CD14-positive monocyte (primary cell): ENCODE results near the gene MUS81. TPM values are rescaled to one million over a fixed set of nuclear protein-coding genes. Genes with fewer than 3 reads are reported as not detected.

Experiments used
- DNase-seq, 3 donors: peaks; one replicate each; pipeline ENCODE4 v3.0.0-alpha.2; 2011 to 2022
- H2AFZ ChIP-seq: 2 replicates; pipeline ENCODE4 v1.6.0; 2012; ENCODE audit warnings: mild to moderate bottlenecking, low read depth, low read length, inconsistent platforms; ENCODE audit not compliant: insufficient read depth, poor library complexity, severe bottlenecking
- H3K27ac ChIP-seq, 2 donors: 1 replicate in 1 of 2; 2 replicates in 1 of 2; pipeline ENCODE4 v1.5.1; 2012 to 2013; ENCODE audit warnings: low read length in 2 of 2, control low read depth in 1 of 2, inconsistent platforms in 1 of 2, low read depth in 1 of 2, mild to moderate bottlenecking in 1 of 2
- H3K27me3 ChIP-seq, 2 donors: one replicate each; pipeline versions ENCODE4 v1.6.0 to v1.6.1; 2011 to 2013; ENCODE audit warnings: low read length in 2 of 2; ENCODE audit not compliant: control insufficient read depth in 2 of 2, insufficient read depth in 2 of 2
- H3K36me3 ChIP-seq, 2 donors: replicated peaks in 1 of 2; 1 replicate in 1 of 2; 2 replicates in 1 of 2; pipeline versions ENCODE4 v1.5.1 to v1.6.1; 2012 to 2013; ENCODE audit warnings: low read length in 2 of 2, control low read depth in 1 of 2, inconsistent platforms in 1 of 2, mild to moderate bottlenecking in 1 of 2; ENCODE audit not compliant: insufficient read depth in 2 of 2, control insufficient read depth in 1 of 2
- H3K4me1 ChIP-seq, 2 donors: 1 replicate in 1 of 2; 2 replicates in 1 of 2; pipeline versions ENCODE4 v1.5.1 to v1.6.1; 2012 to 2013; ENCODE audit warnings: low read length in 2 of 2, control low read depth in 1 of 2, inconsistent platforms in 1 of 2, mild to moderate bottlenecking in 1 of 2, moderate library complexity in 1 of 2; ENCODE audit not compliant: insufficient read depth in 2 of 2, control insufficient read depth in 1 of 2
- H3K4me2 ChIP-seq: replicated peaks from 2 replicates; pipeline ENCODE3; 2012; ENCODE audit warnings: low read length, moderate library complexity, mild to moderate bottlenecking; ENCODE audit not compliant: poor library complexity, severe bottlenecking; ENCODE audit errors: extremely low read depth
- H3K4me3 ChIP-seq, 3 experiments: fragments of 200-600 bp in 1 of 3; sonication (generic) in 1 of 3; replicated peaks in 1 of 3; 1 replicate in 2 of 3; 2 replicates in 1 of 3; pipeline ENCODE4 v1.5.1; 2011 to 2013; ENCODE audit warnings: low read length in 3 of 3, mild to moderate bottlenecking in 3 of 3, control low read depth in 2 of 3, low read depth in 2 of 3, inconsistent platforms in 1 of 3, moderate library complexity in 1 of 3
- H3K79me2 ChIP-seq: 2 replicates; pipeline ENCODE4 v1.6.0; 2012; ENCODE audit warnings: mild to moderate bottlenecking, control low read depth, inconsistent platforms, low read length, moderate library complexity; ENCODE audit not compliant: insufficient read depth
- H3K9ac ChIP-seq: 2 replicates; pipeline ENCODE4 v1.6.0; 2017; ENCODE audit warnings: low read length, mild to moderate bottlenecking; ENCODE audit not compliant: insufficient read depth, poor library complexity, severe bottlenecking
- H3K9me3 ChIP-seq, 2 donors: replicated peaks in 1 of 2; 1 replicate in 1 of 2; 2 replicates in 1 of 2; pipeline versions ENCODE4 v1.5.1 to v1.6.1; 2012 to 2013; ENCODE audit warnings: low read length in 2 of 2, control low read depth in 1 of 2; ENCODE audit not compliant: control insufficient read depth in 1 of 2, insufficient read depth in 1 of 2
- H4K20me1 ChIP-seq: 2 replicates; pipeline ENCODE4 v1.6.0; 2012; ENCODE audit warnings: mild to moderate bottlenecking, low read length, control low read depth, moderate library complexity; ENCODE audit not compliant: insufficient read depth
- H3K27ac Mint-ChIP-seq, 7 donors: one replicate each; pipeline ENCODE4 v1.8.0; 2020; ENCODE audit warnings: mild to moderate bottlenecking in 7 of 7, mixed read lengths in 7 of 7, moderate library complexity in 6 of 7, inconsistent platforms in 2 of 7
- H3K27me3 Mint-ChIP-seq, 3 donors: one replicate each; pipeline ENCODE4 v1.8.0; 2021 to 2022; ENCODE audit warnings: low read depth in 3 of 3, mild to moderate bottlenecking in 3 of 3, mixed read lengths in 3 of 3, moderate library complexity in 3 of 3, inconsistent platforms in 1 of 3
- H3K36me3 Mint-ChIP-seq, 2 donors: one replicate each; pipeline ENCODE4 v1.8.0; 2020; ENCODE audit warnings: mixed read lengths in 2 of 2, inconsistent platforms in 1 of 2, mild to moderate bottlenecking in 1 of 2
- H3K4me1 Mint-ChIP-seq: one replicate; pipeline ENCODE4 v1.8.0; 2020; ENCODE audit warnings: mild to moderate bottlenecking, mixed read lengths
- H3K4me3 Mint-ChIP-seq, 2 donors: one replicate each; pipeline ENCODE4 v1.8.0; 2020; ENCODE audit warnings: mild to moderate bottlenecking in 2 of 2, mixed read lengths in 2 of 2, moderate library complexity in 1 of 2
- H3K9me3 Mint-ChIP-seq, 7 donors: one replicate each; pipeline ENCODE4 v1.8.0; 2020 to 2022; ENCODE audit warnings: mixed read lengths in 7 of 7, mild to moderate bottlenecking in 6 of 7, moderate library complexity in 6 of 7, inconsistent platforms in 2 of 7
- WGBS: methylation state at CpG from one replicate; pipeline ENCODE4 v1.1.5; 2013; ENCODE audit warnings: missing lambda C conversion rate; ENCODE audit not compliant: insufficient coverage; 5-methylcytosine and 5-hydroxymethylcytosine counted together
- intact Hi-C, 2 donors: fragments of 100-400 bp; cut with micrococcal nuclease; formaldehyde crosslinking; loops; one replicate each; pipeline versions ENCODE4 v1.15.0 to v1.15.1; 2023
- polyA plus RNA-seq, 3 donors: library from polyadenylated mRNA; depleted of rRNA in 1 of 3; unstranded in 2 of 3; stranded (reverse) in 1 of 3; fragments of 300-500 nt in 2 of 3; fragments of >200 nt in 1 of 3; fragmentation: Illumina TruSeq in 2 of 3; gene quantifications; 1 replicate in 2 of 3; 2 replicates in 1 of 3; pipeline ENCODE4 v1.2.3, GENCODE V29; 2012 to 2021
- TF ChIP-seq, protein P1 (sequence below): fragments of 200-600 bp; IDR thresholded peaks from one replicate; pipeline ENCODE4 v1.8.0; 2022; ENCODE audit warnings: antibody characterized with exemption, mild to moderate bottlenecking

MUS81 gene
- polyA plus RNA-seq, 3 donors: 15.0 to 87.5 (median 16.4) TPM

DNA sequence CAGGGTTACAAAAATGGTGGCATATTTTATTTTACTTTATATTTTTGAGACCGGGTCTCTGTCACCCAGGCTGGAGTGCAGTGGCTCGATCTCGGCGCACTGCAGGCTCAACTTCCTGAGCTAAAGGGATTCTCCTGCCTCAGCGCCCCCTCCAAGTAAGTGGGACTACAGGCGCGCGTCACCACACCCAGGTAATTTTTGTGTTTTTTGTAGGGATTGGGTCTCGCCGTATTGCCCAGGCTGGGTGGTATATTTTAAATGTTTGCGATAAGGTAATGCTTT, 40.6 kb downstream of the MUS81 start:
- intact Hi-C loops: loop anchor here in 1 of 2 donors (1.0 to 2.0 kb wide), 2 partner anchors 11 to 18 kb away; partner anchors contain the start of genes C11orf68, CCDC85B and DRAP1
- H3K9me3 ChIP-seq: no peaks in the 10 kb centered on the region
- peak overlapping the region; percentile 1 to 59 for H3K27ac ChIP-seq
- H3K4me1 ChIP-seq: peaks cover 22 to 28% of the 10 kb centered on the region in 2 donors
- WGBS: 90% methylated on average over 2 of the region's 11 CpGs
- no peak for DNase-seq
- H3K4me2 ChIP-seq: peak overlapping the region; percentile 96
- H3K4me3 Mint-ChIP-seq: peak overlapping the region; percentile 59 to 72
- no peaks in the 10 kb centered on the region for H3K9me3 Mint-ChIP-seq
- peaks cover 5% of the 10 kb centered on the region for H4K20me1 ChIP-seq
- peaks cover 4% of the 10 kb centered on the region for H3K79me2 ChIP-seq
- TF ChIP-seq, protein P1, sequence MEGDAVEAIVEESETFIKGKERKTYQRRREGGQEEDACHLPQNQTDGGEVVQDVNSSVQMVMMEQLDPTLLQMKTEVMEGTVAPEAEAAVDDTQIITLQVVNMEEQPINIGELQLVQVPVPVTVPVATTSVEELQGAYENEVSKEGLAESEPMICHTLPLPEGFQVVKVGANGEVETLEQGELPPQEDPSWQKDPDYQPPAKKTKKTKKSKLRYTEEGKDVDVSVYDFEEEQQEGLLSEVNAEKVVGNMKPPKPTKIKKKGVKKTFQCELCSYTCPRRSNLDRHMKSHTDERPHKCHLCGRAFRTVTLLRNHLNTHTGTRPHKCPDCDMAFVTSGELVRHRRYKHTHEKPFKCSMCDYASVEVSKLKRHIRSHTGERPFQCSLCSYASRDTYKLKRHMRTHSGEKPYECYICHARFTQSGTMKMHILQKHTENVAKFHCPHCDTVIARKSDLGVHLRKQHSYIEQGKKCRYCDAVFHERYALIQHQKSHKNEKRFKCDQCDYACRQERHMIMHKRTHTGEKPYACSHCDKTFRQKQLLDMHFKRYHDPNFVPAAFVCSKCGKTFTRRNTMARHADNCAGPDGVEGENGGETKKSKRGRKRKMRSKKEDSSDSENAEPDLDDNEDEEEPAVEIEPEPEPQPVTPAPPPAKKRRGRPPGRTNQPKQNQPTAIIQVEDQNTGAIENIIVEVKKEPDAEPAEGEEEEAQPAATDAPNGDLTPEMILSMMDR: no peak
- H3K9ac ChIP-seq: peak overlapping the region; percentile 86
- H2AFZ ChIP-seq: peak overlapping the region; percentile 63
- H3K36me3 Mint-ChIP-seq: peaks cover 6 to 9% of the 10 kb centered on the region in 2 donors
- peaks cover 0 to 5% of the 10 kb centered on the region in 2 donors for H3K36me3 ChIP-seq
- H3K27me3 ChIP-seq: no peaks in the 10 kb centered on the region
- H3K4me3 ChIP-seq: peak overlapping the region in 1 of 3 experiments; percentile 92
- H3K4me1 Mint-ChIP-seq: peaks cover 16% of the 10 kb centered on the region
- peaks cover 0 to 5% (median 4%) of the 10 kb centered on the region in 3 donors for H3K27me3 Mint-ChIP-seq
- H3K27ac Mint-ChIP-seq: peak overlapping the region; percentile 81 to 92 (median 88)

DNA sequence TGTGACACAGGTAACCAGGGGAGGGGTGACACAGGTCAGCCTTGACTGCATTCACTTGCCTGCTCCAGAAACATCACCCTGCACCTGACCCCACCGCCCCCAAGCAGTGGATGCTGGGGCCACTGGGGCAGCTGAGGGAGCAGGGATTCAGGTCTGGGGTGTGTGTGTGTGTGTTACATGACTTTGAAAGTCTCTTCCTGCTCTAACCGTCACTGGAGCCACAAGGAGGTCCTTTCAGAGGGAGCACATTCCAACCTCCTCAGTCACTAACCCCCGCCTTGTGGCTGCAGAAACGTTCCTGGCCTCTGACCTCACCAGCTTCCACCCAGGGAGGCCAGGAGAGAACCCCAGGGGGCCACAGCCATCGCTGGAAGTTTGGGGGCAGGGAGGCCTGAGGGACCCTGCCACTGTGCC, 42.8 kb downstream of the MUS81 start:
- H3K27ac Mint-ChIP-seq: no peak overlapping the region
- H3K36me3 ChIP-seq: no peaks in the 10 kb centered on the region
- H3K4me2 ChIP-seq: no peak overlapping the region
- no peak overlapping the region for H3K4me3 Mint-ChIP-seq
- no peak overlapping the region for H3K4me3 ChIP-seq
- peaks cover 0 to 10% (median 4%) of the 10 kb centered on the region in 3 donors for H3K27me3 Mint-ChIP-seq
- TF ChIP-seq, protein P1: no peak
- no peak overlapping the region for H2AFZ ChIP-seq
- H4K20me1 ChIP-seq: peaks cover 5% of the 10 kb centered on the region
- no peaks in the 10 kb centered on the region for H3K36me3 Mint-ChIP-seq
- no peak overlapping the region for H3K27ac ChIP-seq
- H3K27me3 ChIP-seq: no peaks in the 10 kb centered on the region
- peaks cover 16% of the 10 kb centered on the region for H3K4me1 Mint-ChIP-seq
- no peak for DNase-seq
- no peaks in the 10 kb centered on the region for H3K9me3 Mint-ChIP-seq
- peaks cover 22 to 28% of the 10 kb centered on the region in 2 donors for H3K4me1 ChIP-seq
- H3K9ac ChIP-seq: no peak overlapping the region
- intact Hi-C loops: no loop called here
- no peaks in the 10 kb centered on the region for H3K9me3 ChIP-seq
- peaks cover 3% of the 10 kb centered on the region for H3K79me2 ChIP-seq
- 4% methylated on average over 4 of the region's 5 CpGs for WGBS
